CD4-positive, CD25-positive, alpha-beta regulatory T cell (primary cell): ENCODE results near the gene FHIT. TPM values are rescaled to one million over a fixed set of nuclear protein-coding genes. Genes with fewer than 3 reads are reported as not detected.

Experiments used
- ATAC-seq, 2 donors: fragments of 150-1000 bp; cut with Tn5 transposase; one replicate each; pipeline ENCODE4 v1.10.0; 2021; ENCODE audit warnings: low read depth in 2 of 2, moderate number of reproducible peaks in 2 of 2, moderate library complexity in 1 of 2
- DNase-seq, 3 donors: peaks; one replicate each; pipeline versions ENCODE4 v3.0.0 to v3.0.0-alpha.2; 2012 to 2022; ENCODE audit warnings: mixed read lengths in 1 of 3
- H3K27ac ChIP-seq: one replicate; pipeline ENCODE4 v1.7.0; 2013; ENCODE audit warnings: mild to moderate bottlenecking, low read length; ENCODE audit not compliant: insufficient read depth, poor library complexity, severe bottlenecking
- H3K27me3 ChIP-seq: one replicate; pipeline ENCODE4 v1.7.0; 2013; ENCODE audit warnings: low read length; ENCODE audit not compliant: control insufficient read depth, insufficient read depth
- H3K36me3 ChIP-seq: one replicate; pipeline ENCODE4 v1.7.0; 2013; ENCODE audit warnings: mild to moderate bottlenecking, low read length, moderate library complexity; ENCODE audit not compliant: control insufficient read depth, insufficient read depth
- H3K4me1 ChIP-seq: 2 replicates; pipeline ENCODE4 v1.7.0; 2013; ENCODE audit warnings: mild to moderate bottlenecking, low read length; ENCODE audit not compliant: insufficient read depth, control insufficient read depth, poor library complexity, severe bottlenecking
- H3K4me3 ChIP-seq: one replicate; pipeline ENCODE4 v1.7.0; 2013; ENCODE audit warnings: low read depth, mild to moderate bottlenecking, low read length, moderate library complexity
- H3K9me3 ChIP-seq, 2 experiments: 1 replicate in 1 of 2; 2 replicates in 1 of 2; pipeline ENCODE4 v1.7.0; 2013; ENCODE audit warnings: low read length in 2 of 2, mild to moderate bottlenecking in 1 of 2, moderate library complexity in 1 of 2; ENCODE audit not compliant: control insufficient read depth in 2 of 2
- H3K27ac Mint-ChIP-seq, 3 donors: one replicate each; pipeline ENCODE4 v1.8.0; 2020 to 2022; ENCODE audit warnings: mild to moderate bottlenecking in 3 of 3, mixed read lengths in 3 of 3, moderate library complexity in 2 of 3
- H3K27me3 Mint-ChIP-seq: one replicate; pipeline ENCODE4 v1.8.0; 2022; ENCODE audit warnings: mild to moderate bottlenecking, mixed read lengths
- H3K36me3 Mint-ChIP-seq: one replicate; pipeline ENCODE4 v1.8.0; 2020; ENCODE audit warnings: mixed read lengths
- H3K4me1 Mint-ChIP-seq, 4 donors: one replicate each; pipeline ENCODE4 v1.8.0; 2020 to 2022; ENCODE audit warnings: mixed read lengths in 4 of 4, mild to moderate bottlenecking in 1 of 4
- H3K4me3 Mint-ChIP-seq, 4 donors: one replicate each; pipeline ENCODE4 v1.8.0; 2020 to 2022; ENCODE audit warnings: mild to moderate bottlenecking in 4 of 4, mixed read lengths in 4 of 4, moderate library complexity in 3 of 4
- H3K9me3 Mint-ChIP-seq, 7 donors: one replicate each; pipeline ENCODE4 v1.8.0; 2020 to 2022; ENCODE audit warnings: mixed read lengths in 7 of 7, mild to moderate bottlenecking in 3 of 7, moderate library complexity in 2 of 7
- polyA plus RNA-seq, 4 donors: library from polyadenylated mRNA; unstranded; fragments of 300-500 nt; fragmentation: Illumina TruSeq; gene quantifications; one replicate each; pipeline ENCODE4 v1.2.3, GENCODE V29; 2021
- total RNA-seq: library from RNA; stranded (reverse); gene quantifications from one replicate; pipeline ENCODE4 v1.2.3, GENCODE V29; 2022

Gene FHIT
- total and polyA plus RNA-seq, 5 donors from 2014 or later, result 7.8 to 120 (median 14.4) TPM

- DNase-seq, result peak in 2 of 3 donors; percentile 52 to 73
- H3K36me3 Mint-ChIP-seq, result no peaks in the 10 kb centered on the region
- peak overlapping the region; percentile 37 for H3K4me3 ChIP-seq
- H3K9me3 ChIP-seq, result no peaks in the 10 kb centered on the region
- H3K36me3 ChIP-seq, result no peaks in the 10 kb centered on the region
- H3K27ac Mint-ChIP-seq, result peak overlapping the region in 1 of 3 donors; percentile 84
- no peak overlapping the region for H3K27ac ChIP-seq
- no peaks in the 10 kb centered on the region for H3K27me3 ChIP-seq
- peaks cover 28% of the 10 kb centered on the region for H3K4me1 ChIP-seq
- H3K4me1 Mint-ChIP-seq, result peaks cover 11 to 39% (median 33%) of the 10 kb centered on the region in 4 donors
- H3K9me3 Mint-ChIP-seq, result peaks cover 0 to 2% (median 0%) of the 10 kb centered on the region in 7 donors
- peak overlapping the region in 3 of 4 donors; percentile 44 to 56 (median 48) for H3K4me3 Mint-ChIP-seq
- ATAC-seq, result peak; percentile 67 to 69
- no peaks in the 10 kb centered on the region for H3K27me3 Mint-ChIP-seq
These were observed 1478.5 kb downstream of the FHIT start for GRCh38 chr3:59772416-59773408.

DNA sequence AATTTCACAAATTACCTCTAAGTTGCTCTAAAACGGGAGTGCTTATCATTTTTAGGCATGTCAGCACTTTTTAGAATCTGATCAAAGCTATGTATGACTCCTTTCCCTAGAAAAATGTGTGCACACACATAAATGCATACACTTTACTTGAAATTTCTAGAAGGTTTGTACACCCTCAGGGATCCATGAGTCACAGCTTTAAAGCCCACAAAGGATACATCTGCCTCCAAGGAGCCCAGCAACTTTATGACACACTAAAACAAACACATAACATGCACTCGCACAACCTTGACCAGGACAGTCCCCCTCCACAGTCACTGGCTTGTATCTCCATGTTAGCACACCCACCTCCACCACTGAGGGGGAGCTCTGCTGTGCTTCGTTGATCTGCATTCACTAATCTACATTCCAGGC lies 1479.5 kb downstream of the FHIT start:
- peaks cover 0 to 2% (median 0%) of the 10 kb centered on the region in 7 donors for H3K9me3 Mint-ChIP-seq
- Histone ChIP-seq H3K36me3 (no peaks in the 10 kb centered on the region), H3K4me3 (no peak overlapping the region), H3K9me3 (no peaks in the 10 kb centered on the region), H3K4me1 (peaks cover 22% of the 10 kb centered on the region), H3K27me3 (no peaks in the 10 kb centered on the region), H3K27ac (no peak overlapping the region)
- H3K4me1 Mint-ChIP-seq, result peaks cover 5 to 31% (median 24%) of the 10 kb centered on the region in 4 donors
- no peak for ATAC-seq
- no peak for DNase-seq
- H3K27me3 Mint-ChIP-seq, result no peaks in the 10 kb centered on the region
- H3K36me3 Mint-ChIP-seq, result no peaks in the 10 kb centered on the region
- H3K27ac Mint-ChIP-seq, result no peak overlapping the region
- no peak overlapping the region for H3K4me3 Mint-ChIP-seq

DNA sequence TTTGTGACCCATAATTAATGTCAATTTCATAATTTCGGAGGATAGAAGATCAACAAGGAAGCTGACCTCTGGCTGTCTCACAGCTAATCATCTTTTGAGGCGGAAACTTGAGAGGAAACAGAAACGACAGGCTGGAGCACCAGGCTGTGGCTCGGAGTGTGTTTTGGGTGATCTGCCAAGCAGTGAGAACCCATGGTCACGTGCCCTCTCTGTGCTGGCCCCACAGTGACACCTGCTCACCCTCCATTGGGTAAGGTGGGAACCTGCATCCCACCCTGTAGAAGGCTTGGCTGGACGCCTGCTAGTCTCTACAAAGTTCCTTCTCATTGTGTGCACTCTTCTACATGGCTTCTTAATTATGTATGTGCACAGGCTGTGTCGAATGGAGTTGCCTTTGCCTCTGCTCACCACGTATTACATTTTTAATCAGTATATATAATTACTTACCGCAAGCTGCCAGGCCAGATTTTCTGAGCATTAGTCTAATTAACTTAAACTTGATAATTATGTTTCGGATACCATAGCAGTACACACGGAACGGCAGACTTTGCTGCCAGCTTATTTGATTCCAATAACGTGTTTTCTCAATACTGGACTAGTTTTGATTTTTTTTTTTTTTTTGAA lies 1482.0 kb downstream of the FHIT start:
- H3K4me3 ChIP-seq, result no peak overlapping the region
- H3K4me1 Mint-ChIP-seq, result peaks cover 5 to 27% (median 17%) of the 10 kb centered on the region in 4 donors
- ATAC-seq (no peak), DNase-seq (no peak)
- peaks cover 0 to 2% (median 0%) of the 10 kb centered on the region in 7 donors for H3K9me3 Mint-ChIP-seq
- H3K36me3 Mint-ChIP-seq, result no peaks in the 10 kb centered on the region
- H3K27ac ChIP-seq, result no peak overlapping the region
- no peaks in the 10 kb centered on the region for H3K9me3 ChIP-seq
- no peak overlapping the region for H3K4me3 Mint-ChIP-seq
- H3K27ac Mint-ChIP-seq, result no peak overlapping the region
- peaks cover 22% of the 10 kb centered on the region for H3K4me1 ChIP-seq
- no peaks in the 10 kb centered on the region for H3K36me3 ChIP-seq
- H3K27me3 ChIP-seq, result no peaks in the 10 kb centered on the region
- no peaks in the 10 kb centered on the region for H3K27me3 Mint-ChIP-seq

- Mint-ChIP-seq H3K9me3 (peaks cover 0 to 2% (median 0%) of the 10 kb centered on the region in 7 donors), H3K36me3 (no peaks in the 10 kb centered on the region), H3K27ac (no peak overlapping the region), H3K4me3 (no peak overlapping the region), H3K4me1 (peaks cover 0 to 9% (median 0%) of the 10 kb centered on the region in 4 donors), H3K27me3 (no peaks in the 10 kb centered on the region)
- H3K27me3 ChIP-seq, result no peaks in the 10 kb centered on the region
- DNase-seq (no peak), ATAC-seq (no peak)
- no peak overlapping the region for H3K4me3 ChIP-seq
- no peaks in the 10 kb centered on the region for H3K4me1 ChIP-seq
- no peak overlapping the region for H3K27ac ChIP-seq
- no peaks in the 10 kb centered on the region for H3K9me3 ChIP-seq
- no peaks in the 10 kb centered on the region for H3K36me3 ChIP-seq
These were observed 1484.9 kb downstream of the FHIT start for GRCh38 chr3:59766200-59766872.

GRCh38 chr3:59764171-59764570 lies 1487.1 kb downstream of the FHIT start:
- H3K27me3 ChIP-seq, result no peaks in the 10 kb centered on the region
- no peak overlapping the region for H3K27ac Mint-ChIP-seq
- no peak overlapping the region for H3K4me3 ChIP-seq
- no peaks in the 10 kb centered on the region for H3K9me3 Mint-ChIP-seq
- ATAC-seq, result no peak
- no peak for DNase-seq
- no peaks in the 10 kb centered on the region for H3K4me1 ChIP-seq
- H3K9me3 ChIP-seq, result no peaks in the 10 kb centered on the region
- no peak overlapping the region for H3K4me3 Mint-ChIP-seq
- no peaks in the 10 kb centered on the region for H3K27me3 Mint-ChIP-seq
- no peak overlapping the region for H3K27ac ChIP-seq
- peaks cover 0 to 14% (median 6%) of the 10 kb centered on the region in 4 donors for H3K4me1 Mint-ChIP-seq
- H3K36me3 Mint-ChIP-seq, result no peaks in the 10 kb centered on the region
- H3K36me3 ChIP-seq, result no peaks in the 10 kb centered on the region

- Histone ChIP-seq H3K36me3 (no peaks in the 10 kb centered on the region), H3K4me3 (no peak overlapping the region), H3K4me1 (no peaks in the 10 kb centered on the region), H3K27me3 (no peaks in the 10 kb centered on the region), H3K9me3 (no peaks in the 10 kb centered on the region), H3K27ac (no peak overlapping the region)
- no peak overlapping the region for H3K27ac Mint-ChIP-seq
- H3K36me3 Mint-ChIP-seq, result peaks cover 5% of the 10 kb centered on the region
- peaks cover 0 to 19% (median 9%) of the 10 kb centered on the region in 4 donors for H3K4me1 Mint-ChIP-seq
- H3K4me3 Mint-ChIP-seq, result no peak overlapping the region
- no peaks in the 10 kb centered on the region for H3K27me3 Mint-ChIP-seq
- no peak for DNase-seq
- H3K9me3 Mint-ChIP-seq, result no peaks in the 10 kb centered on the region
- ATAC-seq, result no peak
These were observed 1488.3 kb downstream of the FHIT start for GRCh38 chr3:59762941-59763340.

- no peaks in the 10 kb centered on the region for H3K9me3 ChIP-seq
- Mint-ChIP-seq H3K27ac (peak overlapping the region in 2 of 3 donors; percentile 41 to 52), H3K9me3 (peaks cover 0 to 1% (median 0%) of the 10 kb centered on the region in 7 donors), H3K4me3 (no peak overlapping the region), H3K36me3 (peaks cover 5% of the 10 kb centered on the region), H3K27me3 (peaks cover 4% of the 10 kb centered on the region), H3K4me1 (peaks cover 4 to 28% (median 16%) of the 10 kb centered on the region in 4 donors)
- no peak overlapping the region for H3K4me3 ChIP-seq
- no peaks in the 10 kb centered on the region for H3K36me3 ChIP-seq
- DNase-seq (no peak), ATAC-seq (no peak)
- no peak overlapping the region for H3K27ac ChIP-seq
- H3K4me1 ChIP-seq, result no peaks in the 10 kb centered on the region
- no peaks in the 10 kb centered on the region for H3K27me3 ChIP-seq
These were observed 1491.8 kb downstream of the FHIT start for GRCh38 chr3:59759298-59760031.
